ENCODE measurements around the gene SPRED2. TPM values are rescaled to one million over a fixed set of nuclear protein-coding genes. Genes with fewer than 3 reads are reported as not detected.
A peak's percentile ranks its signal among the peaks of the same experiment; 100 is the strongest.

Gene SPRED2
- total and polyA plus RNA-seq, 11 donors, result 7.0 to 24.4 (median 16.1) TPM

DNA sequence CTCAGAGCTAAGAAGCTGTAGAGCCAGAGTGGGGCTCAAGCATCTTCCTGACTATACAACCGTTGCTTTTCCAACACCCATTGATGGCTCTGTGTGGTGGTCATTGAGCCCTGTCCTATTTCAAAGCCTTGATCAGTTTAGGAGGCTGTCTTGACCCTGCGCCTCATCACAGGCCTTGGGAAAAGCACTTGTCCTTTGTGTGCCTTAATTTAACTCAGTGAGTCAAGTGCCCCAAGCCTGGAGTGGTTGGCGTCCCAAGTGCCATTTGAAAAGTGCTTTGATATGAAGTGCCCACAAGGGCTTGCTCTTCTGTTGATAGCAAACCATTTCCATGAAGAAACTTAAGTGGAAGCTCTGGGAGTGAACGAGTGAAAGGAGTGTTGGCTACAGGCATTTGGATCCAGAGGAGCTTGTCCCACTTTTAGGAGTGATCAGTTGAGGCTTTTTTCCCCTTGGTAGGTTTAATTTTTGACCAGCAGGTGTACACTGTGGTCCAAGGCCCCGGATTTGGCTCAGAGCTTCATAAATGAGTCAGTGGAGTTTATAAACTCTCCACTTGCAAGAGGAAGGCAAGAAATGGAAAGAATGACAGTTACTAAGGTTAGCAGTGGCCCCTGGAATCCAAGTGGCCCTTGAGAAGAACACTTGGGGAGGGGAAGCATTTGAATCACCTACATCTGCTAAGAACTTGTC is 154.5 kb downstream of the SPRED2 start:
- no peak for TF ChIP-seq POLR2A (IDR thresholded peaks at IDR 0.05)
- TF ChIP-seq, protein P1, sequence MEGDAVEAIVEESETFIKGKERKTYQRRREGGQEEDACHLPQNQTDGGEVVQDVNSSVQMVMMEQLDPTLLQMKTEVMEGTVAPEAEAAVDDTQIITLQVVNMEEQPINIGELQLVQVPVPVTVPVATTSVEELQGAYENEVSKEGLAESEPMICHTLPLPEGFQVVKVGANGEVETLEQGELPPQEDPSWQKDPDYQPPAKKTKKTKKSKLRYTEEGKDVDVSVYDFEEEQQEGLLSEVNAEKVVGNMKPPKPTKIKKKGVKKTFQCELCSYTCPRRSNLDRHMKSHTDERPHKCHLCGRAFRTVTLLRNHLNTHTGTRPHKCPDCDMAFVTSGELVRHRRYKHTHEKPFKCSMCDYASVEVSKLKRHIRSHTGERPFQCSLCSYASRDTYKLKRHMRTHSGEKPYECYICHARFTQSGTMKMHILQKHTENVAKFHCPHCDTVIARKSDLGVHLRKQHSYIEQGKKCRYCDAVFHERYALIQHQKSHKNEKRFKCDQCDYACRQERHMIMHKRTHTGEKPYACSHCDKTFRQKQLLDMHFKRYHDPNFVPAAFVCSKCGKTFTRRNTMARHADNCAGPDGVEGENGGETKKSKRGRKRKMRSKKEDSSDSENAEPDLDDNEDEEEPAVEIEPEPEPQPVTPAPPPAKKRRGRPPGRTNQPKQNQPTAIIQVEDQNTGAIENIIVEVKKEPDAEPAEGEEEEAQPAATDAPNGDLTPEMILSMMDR (IDR thresholded peaks at IDR 0.05), result peak in 1 of 12 donors; percentile 3
- H3K4me3 ChIP-seq, result no peak overlapping the region
- H3K27ac ChIP-seq, result peak overlapping the region in 10 of 12 donors; percentile 10 to 59 (median 36)
- no peaks in the 10 kb centered on the region for H3K9me3 ChIP-seq
- 45 to 57% (median 52%) methylated on average over 5 of the region's 5 CpGs for WGBS, 4 donors
- peak in 2 of 5 donors; percentile 47 to 58 for DNase-seq
- H3K36me3 ChIP-seq, result peaks cover 0 to 14% (median 4%) of the 10 kb centered on the region in 9 donors
- H3K27me3 ChIP-seq, result peaks cover 0 to 4% (median 0%) of the 10 kb centered on the region in 9 donors
- intact Hi-C loops (cut with DNase I), result loop anchor here in 5 of 10 donors (5.0 kb wide), 3 partner anchors 94 to 159 kb away; partner anchors contain the start of gene SPRED2 (in 3 of the 5)
- peak in 3 of 4 donors; percentile 31 to 88 (median 77) for ATAC-seq
- peaks cover 7 to 54% (median 29%) of the 10 kb centered on the region in 12 donors for H3K4me1 ChIP-seq

DNA sequence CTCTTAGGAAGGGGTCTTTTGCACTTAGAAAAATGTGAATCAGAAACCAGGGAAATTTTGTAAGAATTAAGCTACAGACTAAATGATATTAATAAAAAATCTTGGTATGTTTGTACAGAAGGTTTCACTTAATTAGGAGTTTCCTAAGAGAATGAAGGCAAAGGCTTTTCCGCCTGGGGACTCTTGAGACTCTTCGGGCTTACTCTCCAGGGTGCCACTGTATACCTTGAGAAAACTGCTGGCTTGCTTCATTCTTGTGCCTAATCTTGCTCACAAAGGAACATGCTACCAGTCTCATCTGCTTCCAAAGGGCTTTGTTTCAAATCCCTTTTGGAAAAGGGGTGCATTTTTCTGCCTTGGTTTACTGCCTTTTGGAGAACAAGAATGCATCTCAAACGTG is 155.3 kb downstream of the SPRED2 start:
- H3K9me3 ChIP-seq, result no peaks in the 10 kb centered on the region
- intact Hi-C loops (cut with DNase I), result loop anchor here in 5 of 10 donors (5.0 kb wide), 3 partner anchors 95 to 160 kb away; partner anchors contain the start of gene SPRED2 (in 3 of the 5)
- ATAC-seq, result no peak
- no peak overlapping the region for H3K4me3 ChIP-seq
- peak overlapping the region in 3 of 12 donors; percentile 25 to 47 (median 31) for H3K27ac ChIP-seq
- peaks cover 7 to 45% (median 28%) of the 10 kb centered on the region in 12 donors for H3K4me1 ChIP-seq
- no peak for DNase-seq
- TF ChIP-seq, protein P1 (IDR thresholded peaks at IDR 0.05), result no peak
- TF ChIP-seq POLR2A (IDR thresholded peaks at IDR 0.05), result no peak
- WGBS, 4 donors, result 59 to 70% (median 69%) methylated on average over 3 of the region's 3 CpGs
- H3K27me3 ChIP-seq, result peaks cover 0 to 4% (median 0%) of the 10 kb centered on the region in 9 donors
- H3K36me3 ChIP-seq, result peaks cover 0 to 22% (median 12%) of the 10 kb centered on the region in 9 donors

DNA sequence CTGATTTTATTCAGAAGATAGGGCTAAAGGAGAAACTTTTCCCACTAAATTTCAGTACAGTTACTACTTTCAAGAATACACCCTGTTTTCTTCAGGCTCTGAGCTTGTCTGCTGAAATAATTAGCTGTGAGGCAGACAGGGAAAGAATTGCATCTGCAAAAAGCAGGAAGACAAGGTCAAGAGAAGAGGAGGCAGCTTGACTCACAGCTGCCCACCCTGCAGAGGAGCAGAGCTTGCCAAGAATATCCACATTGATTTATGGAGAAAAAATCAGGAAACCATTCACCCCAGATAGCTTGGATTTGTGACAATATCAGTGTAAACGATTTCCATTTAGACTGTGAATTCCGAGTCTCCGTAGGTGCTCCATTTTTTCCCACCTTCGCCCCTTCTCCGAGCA is 155.8 kb downstream of the SPRED2 start:
- 51 to 60% (median 54%) methylated on average over 5 of the region's 5 CpGs for WGBS, 4 donors
- DNase-seq (no peak), ATAC-seq (peak in 2 of 4 donors; percentile 35 to 46)
- H3K27ac ChIP-seq, result peak overlapping the region in 4 of 12 donors; percentile 13 to 47 (median 28)
- H3K36me3 ChIP-seq, result peaks cover 0 to 27% (median 17%) of the 10 kb centered on the region in 9 donors
- intact Hi-C loops (cut with DNase I), result loop anchor here in 5 of 10 donors (5.0 kb wide), 3 partner anchors 96 to 161 kb away; partner anchors contain the start of gene SPRED2 (in 3 of the 5)
- TF ChIP-seq, protein P1 (IDR thresholded peaks at IDR 0.05), result no peak
- TF ChIP-seq POLR2A (IDR thresholded peaks at IDR 0.05), result no peak
- H3K4me3 ChIP-seq, result no peak overlapping the region
- H3K27me3 ChIP-seq, result peaks cover 0 to 4% (median 0%) of the 10 kb centered on the region in 9 donors
- H3K4me1 ChIP-seq, result peaks cover 7 to 44% (median 28%) of the 10 kb centered on the region in 12 donors
- H3K9me3 ChIP-seq, result no peaks in the 10 kb centered on the region
